Neural cell (in vitro differentiated cells): ENCODE measurements around the gene LY6G6D. TPM values are rescaled to one million over a fixed set of nuclear protein-coding genes. Genes with fewer than 3 reads are reported as not detected.

Source experiments
- H2AFZ ChIP-seq: fragments of 200-600, 300-800 bp; sonication (generic), shearing (Covaris generic); 2 replicates; pipeline ENCODE4 v1.6.0; 2014; ENCODE audit warnings: low read depth, mild to moderate bottlenecking, antibody characterized with exemption, low read length, moderate library complexity
- H3F3A ChIP-seq: fragments of 200-600 bp; shearing (Covaris generic); 2 replicates; pipeline ENCODE4 v1.6.1; 2016; ENCODE audit warnings: mild to moderate bottlenecking, moderate library complexity, mixed read lengths, antibody characterized with exemption, low read length; ENCODE audit not compliant: insufficient read depth, poor library complexity, severe bottlenecking
- H3K27ac ChIP-seq: fragments of 200-600, 300-800 bp; sonication (generic), shearing (Covaris generic); 2 replicates; pipeline ENCODE4 v1.5.1; 2014; ENCODE audit warnings: mild to moderate bottlenecking, low read length, moderate library complexity
- H3K27me3 ChIP-seq: fragments of 300-800, 200-600 bp; sonication (generic), shearing (Covaris generic); 2 replicates; pipeline ENCODE4 v1.6.0; 2014; ENCODE audit warnings: mild to moderate bottlenecking, low read depth, low read length, moderate library complexity; ENCODE audit not compliant: insufficient read depth
- H3K36me3 ChIP-seq: fragments of 300-800, 200-600 bp; sonication (generic), shearing (Covaris generic); 2 replicates; pipeline ENCODE4 v1.5.1; 2014; ENCODE audit warnings: mild to moderate bottlenecking, antibody characterized with exemption, low read length, moderate library complexity; ENCODE audit not compliant: insufficient read depth
- H3K4me2 ChIP-seq: fragments of 300-800, 200-600 bp; sonication (generic), shearing (Covaris generic); 2 replicates; pipeline ENCODE4 v1.6.0; 2014; ENCODE audit warnings: mild to moderate bottlenecking, low read length
- H3K4me3 ChIP-seq: fragments of 300-800, 200-600 bp; sonication (generic), shearing (Covaris generic); 2 replicates; pipeline ENCODE4 v1.5.1; 2014; ENCODE audit warnings: mild to moderate bottlenecking, low read length, moderate library complexity
- H3K79me2 ChIP-seq: fragments of 200-600 bp; shearing (Covaris generic); replicated peaks from 2 replicates; pipeline ENCODE4 v1.6.0; 2014; ENCODE audit warnings: mild to moderate bottlenecking, low read length, moderate library complexity; ENCODE audit not compliant: insufficient read depth
- H3K9ac ChIP-seq: fragments of 300-800, 200-600 bp; sonication (generic), shearing (Covaris generic); 2 replicates; pipeline ENCODE4 v1.6.1; 2016; ENCODE audit warnings: mild to moderate bottlenecking, low read length, mixed read lengths
- H3K9me2 ChIP-seq: fragments of 200-600 bp; shearing (Covaris generic); 2 replicates; pipeline ENCODE4 v1.6.1; 2016; ENCODE audit warnings: mild to moderate bottlenecking, low read length, mixed read lengths; ENCODE audit not compliant: insufficient read depth
- H3K9me3 ChIP-seq: fragments of 200-600, 300-800 bp; sonication (generic), shearing (Covaris generic); 2 replicates; pipeline ENCODE4 v1.6.1; 2016; ENCODE audit warnings: mild to moderate bottlenecking, mixed run types, low read length, moderate library complexity, mixed read lengths
- H4K20me1 ChIP-seq: fragments of 200-600 bp; shearing (Covaris generic); 2 replicates; pipeline ENCODE4 v1.6.1; 2016; ENCODE audit warnings: mild to moderate bottlenecking, mixed run types; ENCODE audit not compliant: insufficient read depth
- CTCF ChIP-seq: fragments of 450-650 bp; IDR thresholded peaks from 2 replicates; pipeline ENCODE4 v1.5.1; 2014; ENCODE audit warnings: antibody characterized with exemption, mild to moderate bottlenecking, moderate library complexity; ENCODE audit not compliant: poor library complexity, severe bottlenecking
- EP300 ChIP-seq: fragments of 450-650 bp; conservative IDR thresholded peaks from 2 replicates; pipeline ENCODE4 v1.6.1; 2014; ENCODE audit warnings: antibody characterized with exemption, mild to moderate bottlenecking, moderate library complexity; ENCODE audit not compliant: poor library complexity, severe bottlenecking
- EZH2 ChIP-seq: fragments of 200-600, 300-800 bp; shearing (Covaris generic), sonication (generic); IDR thresholded peaks from 2 replicates; pipeline ENCODE4 v1.6.1; 2014; ENCODE audit warnings: antibody characterized with exemption, low read length, borderline replicate concordance, mild to moderate bottlenecking; ENCODE audit not compliant: insufficient read depth, poor library complexity, severe bottlenecking
- MXI1 ChIP-seq: fragments of 450-650 bp; conservative IDR thresholded peaks from 2 replicates; pipeline ENCODE4 v1.6.1; 2014; ENCODE audit warnings: antibody characterized with exemption, mild to moderate bottlenecking; ENCODE audit not compliant: poor library complexity, severe bottlenecking
- POLR2AphosphoS5 ChIP-seq: IDR thresholded peaks from 2 replicates; pipeline ENCODE4 v1.6.1; 2012
- RAD21 ChIP-seq: fragments of 450-650 bp; conservative IDR thresholded peaks from 2 replicates; pipeline ENCODE4 v1.6.1; 2014; ENCODE audit warnings: antibody characterized with exemption, mild to moderate bottlenecking, moderate library complexity
- REST ChIP-seq: IDR thresholded peaks from 2 replicates; pipeline ENCODE4 v1.6.1; 2012; ENCODE audit warnings: borderline replicate concordance
- SMC3 ChIP-seq: fragments of 450-650 bp; conservative IDR thresholded peaks from 2 replicates; pipeline ENCODE4 v1.6.1; 2014; ENCODE audit warnings: antibody characterized with exemption, mild to moderate bottlenecking, moderate library complexity; ENCODE audit not compliant: poor library complexity
- TAF1 ChIP-seq: IDR thresholded peaks from 2 replicates; pipeline ENCODE4 v1.6.1; 2012; ENCODE audit warnings: low read depth
- polyA plus RNA-seq: library from polyadenylated mRNA; depleted of rRNA; stranded (reverse); fragments of >200 nt; gene quantifications from 2 replicates; pipeline ENCODE4 v1.2.3, GENCODE V29; 2014

Gene LY6G6D
- polyA plus RNA-seq, 1 donor from 2014 or later = not detected

GRCh38 chr6:31742894-31743293 is 27.7 kb downstream of the LY6G6D start:
- Histone ChIP-seq H3K4me2 (no peak overlapping the region), H3K9me2 (no peaks in the 10 kb centered on the region), H3K79me2 (no peaks in the 10 kb centered on the region), H3K9me3 (no peaks in the 10 kb centered on the region), H3K27ac (no peak overlapping the region), H3F3A (no peaks in the 10 kb centered on the region), H4K20me1 (no peaks in the 10 kb centered on the region), H3K36me3 (no peaks in the 10 kb centered on the region), H2AFZ (no peak overlapping the region), H3K9ac (no peak overlapping the region), H3K4me3 (no peak overlapping the region), H3K27me3 (no peaks in the 10 kb centered on the region)
- TF ChIP-seq CTCF (no peak), EZH2 (no peak), SMC3 (no peak)

- Histone ChIP-seq H3K9me3 (no peaks in the 10 kb centered on the region), H3K4me2 (no peak overlapping the region), H3K79me2 (no peaks in the 10 kb centered on the region), H3K27ac (no peak overlapping the region), H3K9ac (no peak overlapping the region), H3K9me2 (no peaks in the 10 kb centered on the region), H2AFZ (no peak overlapping the region), H4K20me1 (no peaks in the 10 kb centered on the region), H3K4me3 (no peak overlapping the region), H3K27me3 (no peaks in the 10 kb centered on the region), H3F3A (no peaks in the 10 kb centered on the region), H3K36me3 (no peaks in the 10 kb centered on the region)
- TF ChIP-seq MXI1 (no peak), CTCF (no peak), TAF1 (no peak)
These were observed 29.3 kb downstream of the LY6G6D start for GRCh38 chr6:31744422-31744821.

- no peaks in the 10 kb centered on the region for H3F3A ChIP-seq
- H3K27ac ChIP-seq = no peak overlapping the region
- H3K9me3 ChIP-seq = no peaks in the 10 kb centered on the region
- no peaks in the 10 kb centered on the region for H3K9me2 ChIP-seq
- no peak overlapping the region for H3K4me3 ChIP-seq
- TF ChIP-seq SMC3 = no peak
- no peak for TF ChIP-seq EP300
- TF ChIP-seq POLR2AphosphoS5 = no peak
- no peak for TF ChIP-seq REST
- no peak for TF ChIP-seq RAD21
- no peak for TF ChIP-seq CTCF
- no peak for TF ChIP-seq EZH2
- TF ChIP-seq TAF1 = no peak
- no peak for TF ChIP-seq MXI1
- no peaks in the 10 kb centered on the region for H3K79me2 ChIP-seq
- H3K9ac ChIP-seq = no peak overlapping the region
- H4K20me1 ChIP-seq = no peaks in the 10 kb centered on the region
- no peak overlapping the region for H2AFZ ChIP-seq
- H3K4me2 ChIP-seq = no peak overlapping the region
- H3K27me3 ChIP-seq = no peaks in the 10 kb centered on the region
- H3K36me3 ChIP-seq = no peaks in the 10 kb centered on the region
These were observed 34.3 kb downstream of the LY6G6D start for GRCh38 chr6:31749301-31750036.
